ENCODE measurements around the gene FGFBP3. TPM values are rescaled to one million over a fixed set of nuclear protein-coding genes. Genes with fewer than 3 reads are reported as not detected.

The FGFBP3 gene
- total and polyA plus RNA-seq, 2 of the 13 experiments (the other 11 are each of a cell fraction or from before 2014, with no cell fraction given), result 0.50 to 2.0 TPM

DNA sequence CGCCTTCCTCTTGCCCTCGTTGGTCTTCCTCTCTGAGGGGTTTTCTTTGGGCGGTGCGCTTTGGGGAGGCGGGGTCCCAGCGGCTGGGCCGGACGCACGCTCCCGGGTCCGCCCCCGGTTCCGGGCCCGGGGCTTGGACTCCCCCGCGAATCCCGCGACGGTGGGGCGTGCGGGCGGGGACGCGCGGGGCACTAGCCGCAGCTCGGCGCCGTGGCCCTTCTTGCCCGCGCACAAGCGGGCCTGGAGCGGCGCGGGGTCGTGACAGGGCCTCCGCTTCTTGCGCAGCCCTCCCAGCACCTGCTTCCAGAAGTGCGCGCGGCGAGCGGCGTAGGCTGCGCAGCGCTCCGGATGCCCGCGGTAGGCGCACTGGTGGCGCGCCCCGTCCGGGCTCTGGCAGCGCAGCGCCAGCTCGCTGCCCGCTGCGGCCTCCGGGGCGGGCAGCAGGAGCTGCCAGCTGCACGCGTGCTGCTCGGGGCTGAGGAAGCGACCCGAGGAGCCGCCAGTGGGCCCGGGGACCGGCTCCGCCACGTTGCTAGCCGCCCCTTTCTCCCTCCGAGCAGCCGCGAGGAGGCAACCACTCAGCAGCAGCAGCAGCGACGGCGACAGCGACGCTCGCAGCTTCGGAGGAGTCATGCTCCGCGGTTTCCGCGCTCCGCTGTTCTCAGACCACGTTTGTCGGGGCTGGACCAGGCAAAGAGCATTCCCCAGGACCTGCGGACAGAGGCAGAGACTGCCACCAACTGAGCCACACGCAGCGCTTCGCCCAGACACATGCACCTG is 759 bp downstream of the FGFBP3 start (continued):
- TF ChIP-seq, protein P1, sequence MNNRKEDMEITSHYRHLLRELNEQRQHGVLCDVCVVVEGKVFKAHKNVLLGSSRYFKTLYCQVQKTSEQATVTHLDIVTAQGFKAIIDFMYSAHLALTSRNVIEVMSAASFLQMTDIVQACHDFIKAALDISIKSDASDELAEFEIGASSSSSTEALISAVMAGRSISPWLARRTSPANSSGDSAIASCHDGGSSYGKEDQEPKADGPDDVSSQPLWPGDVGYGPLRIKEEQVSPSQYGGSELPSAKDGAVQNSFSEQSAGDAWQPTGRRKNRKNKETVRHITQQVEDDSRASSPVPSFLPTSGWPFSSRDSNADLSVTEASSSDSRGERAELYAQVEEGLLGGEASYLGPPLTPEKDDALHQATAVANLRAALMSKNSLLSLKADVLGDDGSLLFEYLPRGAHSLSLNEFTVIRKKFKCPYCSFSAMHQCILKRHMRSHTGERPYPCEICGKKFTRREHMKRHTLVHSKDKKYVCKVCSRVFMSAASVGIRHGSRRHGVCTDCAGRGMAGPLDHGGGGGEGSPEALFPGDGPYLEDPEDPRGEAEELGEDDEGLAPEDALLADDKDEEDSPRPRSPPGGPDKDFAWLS (CRISPR knock-in tag; IDR thresholded peaks at IDR 0.05; ENCODE audit: borderline replicate concordance), result no peak
- TF ChIP-seq, protein P2, sequence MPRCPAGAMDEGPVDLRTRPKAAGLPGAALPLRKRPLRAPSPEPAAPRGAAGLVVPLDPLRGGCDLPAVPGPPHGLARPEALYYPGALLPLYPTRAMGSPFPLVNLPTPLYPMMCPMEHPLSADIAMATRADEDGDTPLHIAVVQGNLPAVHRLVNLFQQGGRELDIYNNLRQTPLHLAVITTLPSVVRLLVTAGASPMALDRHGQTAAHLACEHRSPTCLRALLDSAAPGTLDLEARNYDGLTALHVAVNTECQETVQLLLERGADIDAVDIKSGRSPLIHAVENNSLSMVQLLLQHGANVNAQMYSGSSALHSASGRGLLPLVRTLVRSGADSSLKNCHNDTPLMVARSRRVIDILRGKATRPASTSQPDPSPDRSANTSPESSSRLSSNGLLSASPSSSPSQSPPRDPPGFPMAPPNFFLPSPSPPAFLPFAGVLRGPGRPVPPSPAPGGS (CRISPR knock-in tag; IDR thresholded peaks at IDR 0.05), result peak; percentile 70; the same call in 1 of the 2 replicates
- TF ChIP-seq FOSL1 (CRISPR knock-in tag; IDR thresholded peaks at IDR 0.05; ENCODE audit: borderline replicate concordance) (0 out of 2 replicates have a peak, but pooled peaks have one; percentile 25), ZBTB7A (CRISPR knock-in tag; IDR thresholded peaks at IDR 0.05) (peak; percentile 90), ZNF446 (CRISPR knock-in tag; IDR thresholded peaks at IDR 0.05) (peak; percentile 90), ZNF883 (CRISPR knock-in tag; IDR thresholded peaks at IDR 0.05; ENCODE audit: not compliant biosample characterization) (peak; percentile 86), SMAD9 (CRISPR knock-in tag; IDR thresholded peaks at IDR 0.05) (peak; percentile 91; the same call in 1 of the 2 replicates), ISL2 (CRISPR knock-in tag; IDR thresholded peaks at IDR 0.05) (no peak; the same call in 1 of the 2 replicates), MXI1 (IDR thresholded peaks at IDR 0.05; ENCODE audit: borderline replicate concordance, low read depth, low read length) (peak; percentile 47; the same call in 1 of the 3 replicates), KDM5B (CRISPR knock-in tag; IDR thresholded peaks at IDR 0.05; ENCODE audit: borderline replicate concordance) (peak; percentile 93; the same call in 1 of the 2 replicates), CBX2 (IDR thresholded peaks at IDR 0.05; ENCODE audit: low read depth, low read length) (no peak), CBX2 (CRISPR knock-in tag; IDR thresholded peaks at IDR 0.05; ENCODE audit: low read depth) (0 out of 2 replicates have a peak, but pooled peaks have one; percentile 19), SMAD3 (CRISPR knock-in tag; IDR thresholded peaks at IDR 0.05) (peak; percentile 65; the same call in 1 of the 2 replicates), ZNF33B (CRISPR knock-in tag; IDR thresholded peaks at IDR 0.05) (0 out of 2 replicates have a peak, but pooled peaks have one; percentile 63), PCBP1 (IDR thresholded peaks at IDR 0.05; ENCODE audit: borderline replicate concordance, low read depth, low read length) (no peak), NFE2L1 (CRISPR knock-in tag; IDR thresholded peaks at IDR 0.05; ENCODE audit: borderline replicate concordance) (no peak), KAT8 (CRISPR knock-in tag; IDR thresholded peaks at IDR 0.05) (peak; percentile 83), ZNF121 (CRISPR knock-in tag; IDR thresholded peaks at IDR 0.05) (0 out of 2 replicates have a peak, but pooled peaks have one; percentile 11)
- TF ChIP-seq, protein P3, sequence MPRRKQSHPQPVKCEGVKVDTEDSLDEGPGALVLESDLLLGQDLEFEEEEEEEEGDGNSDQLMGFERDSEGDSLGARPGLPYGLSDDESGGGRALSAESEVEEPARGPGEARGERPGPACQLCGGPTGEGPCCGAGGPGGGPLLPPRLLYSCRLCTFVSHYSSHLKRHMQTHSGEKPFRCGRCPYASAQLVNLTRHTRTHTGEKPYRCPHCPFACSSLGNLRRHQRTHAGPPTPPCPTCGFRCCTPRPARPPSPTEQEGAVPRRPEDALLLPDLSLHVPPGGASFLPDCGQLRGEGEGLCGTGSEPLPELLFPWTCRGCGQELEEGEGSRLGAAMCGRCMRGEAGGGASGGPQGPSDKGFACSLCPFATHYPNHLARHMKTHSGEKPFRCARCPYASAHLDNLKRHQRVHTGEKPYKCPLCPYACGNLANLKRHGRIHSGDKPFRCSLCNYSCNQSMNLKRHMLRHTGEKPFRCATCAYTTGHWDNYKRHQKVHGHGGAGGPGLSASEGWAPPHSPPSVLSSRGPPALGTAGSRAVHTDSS (CRISPR knock-in tag; conservative IDR thresholded peaks at IDR 0.05), result no peak
- TF ChIP-seq, protein P4, sequence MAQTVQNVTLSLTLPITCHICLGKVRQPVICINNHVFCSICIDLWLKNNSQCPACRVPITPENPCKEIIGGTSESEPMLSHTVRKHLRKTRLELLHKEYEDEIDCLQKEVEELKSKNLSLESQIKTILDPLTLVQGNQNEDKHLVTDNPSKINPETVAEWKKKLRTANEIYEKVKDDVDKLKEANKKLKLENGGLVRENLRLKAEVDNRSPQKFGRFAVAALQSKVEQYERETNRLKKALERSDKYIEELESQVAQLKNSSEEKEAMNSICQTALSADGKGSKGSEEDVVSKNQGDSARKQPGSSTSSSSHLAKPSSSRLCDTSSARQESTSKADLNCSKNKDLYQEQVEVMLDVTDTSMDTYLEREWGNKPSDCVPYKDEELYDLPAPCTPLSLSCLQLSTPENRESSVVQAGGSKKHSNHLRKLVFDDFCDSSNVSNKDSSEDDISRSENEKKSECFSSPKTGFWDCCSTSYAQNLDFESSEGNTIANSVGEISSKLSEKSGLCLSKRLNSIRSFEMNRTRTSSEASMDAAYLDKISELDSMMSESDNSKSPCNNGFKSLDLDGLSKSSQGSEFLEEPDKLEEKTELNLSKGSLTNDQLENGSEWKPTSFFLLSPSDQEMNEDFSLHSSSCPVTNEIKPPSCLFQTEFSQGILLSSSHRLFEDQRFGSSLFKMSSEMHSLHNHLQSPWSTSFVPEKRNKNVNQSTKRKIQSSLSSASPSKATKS (CRISPR knock-in tag; IDR thresholded peaks at IDR 0.05), result no peak
- TF ChIP-seq, protein P5, sequence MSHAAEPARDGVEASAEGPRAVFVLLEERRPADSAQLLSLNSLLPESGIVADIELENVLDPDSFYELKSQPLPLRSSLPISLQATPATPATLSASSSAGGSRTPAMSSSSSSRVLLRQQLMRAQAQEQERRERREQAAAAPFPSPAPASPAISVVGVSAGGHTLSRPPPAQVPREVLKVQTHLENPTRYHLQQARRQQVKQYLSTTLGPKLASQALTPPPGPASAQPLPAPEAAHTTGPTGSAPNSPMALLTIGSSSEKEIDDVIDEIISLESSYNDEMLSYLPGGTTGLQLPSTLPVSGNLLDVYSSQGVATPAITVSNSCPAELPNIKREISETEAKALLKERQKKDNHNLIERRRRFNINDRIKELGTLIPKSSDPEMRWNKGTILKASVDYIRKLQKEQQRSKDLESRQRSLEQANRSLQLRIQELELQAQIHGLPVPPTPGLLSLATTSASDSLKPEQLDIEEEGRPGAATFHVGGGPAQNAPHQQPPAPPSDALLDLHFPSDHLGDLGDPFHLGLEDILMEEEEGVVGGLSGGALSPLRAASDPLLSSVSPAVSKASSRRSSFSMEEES (CRISPR knock-in tag; IDR thresholded peaks at IDR 0.05), result peak; percentile 71; the same call in 1 of the 2 replicates

Measured in HepG2 (cell line).